ENCODE data around the gene ZNF134.

Gene ZNF134

GRCh38 chr19:57664269-57665127 lies 50.5 kb downstream of the ZNF134 start:
- Mint-ChIP-seq H3K27ac (no peak overlapping the region), H3K9me3 (peaks cover 0 to 5% of the 10 kb centered on the region in 2 donors), H3K4me3 (peak overlapping the region; percentile 90 to 92), H3K27me3 (peaks cover 43% of the 10 kb centered on the region), H3K4me1 (peaks cover 12% of the 10 kb centered on the region)
- DNase-seq (no peak), ATAC-seq (peak; percentile 52)

DNA sequence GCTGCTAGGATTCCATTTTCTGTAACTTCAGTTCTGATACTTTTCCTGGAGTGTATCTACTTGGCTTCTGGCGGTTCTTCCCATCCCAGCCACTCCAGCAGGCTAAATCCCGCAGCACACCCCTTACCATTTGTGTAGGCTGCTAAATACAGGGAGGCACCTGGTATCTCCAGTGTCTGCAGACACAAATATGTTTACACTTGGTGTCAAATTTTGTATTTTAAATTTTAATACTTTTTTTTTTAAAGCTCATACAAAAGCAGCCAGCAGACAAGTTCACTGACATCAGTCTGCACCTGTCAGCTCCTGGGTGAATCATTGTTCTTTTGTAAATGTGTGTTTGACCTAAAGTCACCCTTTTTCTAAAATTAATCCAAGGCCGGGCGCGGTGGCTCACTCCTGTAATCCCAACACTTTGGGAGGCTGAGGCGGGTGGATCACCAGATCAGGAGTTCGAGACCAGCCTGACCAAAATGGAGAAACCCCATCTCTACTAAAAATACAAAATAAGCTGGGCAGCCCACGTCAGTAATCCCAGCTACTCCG lies 51.3 kb downstream of the ZNF134 start:
- peaks cover 12% of the 10 kb centered on the region for H3K4me1 Mint-ChIP-seq
- H3K9me3 Mint-ChIP-seq = no peaks in the 10 kb centered on the region
- H3K4me3 Mint-ChIP-seq = peak overlapping the region in 1 of 2 donors; percentile 50
- no peak overlapping the region for H3K27ac Mint-ChIP-seq
- H3K27me3 Mint-ChIP-seq = peaks cover 42% of the 10 kb centered on the region
- DNase-seq (no peak), ATAC-seq (no peak)

DNA sequence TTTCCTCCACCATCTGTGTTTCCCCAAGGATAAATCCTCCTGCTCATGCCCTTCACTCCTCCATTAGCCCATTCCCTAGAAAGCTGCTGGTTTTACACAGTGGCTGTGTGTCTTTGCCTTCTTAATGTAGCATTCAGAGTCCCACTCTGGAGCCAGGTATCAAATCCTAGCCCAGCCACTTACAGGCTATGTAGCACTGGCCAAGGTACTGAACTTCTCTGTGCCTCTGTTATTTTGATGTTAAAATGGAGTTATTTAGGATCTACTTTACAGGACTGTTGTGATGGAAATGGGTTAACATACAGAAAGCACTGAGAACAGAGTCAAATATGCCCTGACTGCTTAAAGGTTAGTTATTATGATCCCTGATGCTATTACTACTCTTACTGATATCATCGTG lies 53.2 kb downstream of the ZNF134 start:
- ATAC-seq (no peak), DNase-seq (no peak)
- H3K27me3 Mint-ChIP-seq = peaks cover 41% of the 10 kb centered on the region
- no peak overlapping the region for H3K4me3 Mint-ChIP-seq
- peaks cover 5 to 7% of the 10 kb centered on the region in 2 donors for H3K9me3 Mint-ChIP-seq
- no peak overlapping the region for H3K27ac Mint-ChIP-seq
- peaks cover 12% of the 10 kb centered on the region for H3K4me1 Mint-ChIP-seq

DNA sequence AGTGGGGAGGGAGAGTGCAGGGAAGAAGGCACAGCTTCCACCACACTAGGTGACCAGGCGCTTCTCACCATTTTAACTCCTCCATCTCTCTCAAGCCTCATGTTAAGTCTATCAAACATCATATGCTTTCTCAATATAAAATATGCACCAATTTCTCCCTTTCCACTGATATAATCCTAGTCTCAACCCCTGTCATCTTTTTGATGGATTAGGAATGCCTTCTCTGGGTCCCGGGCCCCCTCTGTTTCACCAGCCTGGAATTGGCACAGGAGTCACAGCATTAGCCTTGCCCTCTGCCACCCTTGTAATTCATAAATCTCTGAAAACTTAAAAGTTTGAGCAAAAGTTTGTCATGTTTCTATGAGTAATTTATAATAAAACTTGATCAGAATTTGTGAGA lies 54.6 kb downstream of the ZNF134 start, which contains the start of gene ZSCAN4:
Gene ZSCAN4 (plus strand): TSS at position 301 of the 400 bp plus-strand sequence. CDS start 7,211 bp downstream, outside the sequence.
- no peak for DNase-seq
- Mint-ChIP-seq H3K27me3 (peaks cover 40% of the 10 kb centered on the region), H3K9me3 (peaks cover 5 to 7% of the 10 kb centered on the region in 2 donors), H3K4me1 (peaks cover 12% of the 10 kb centered on the region), H3K27ac (peak within 1 kb of the TSS in 1 of 2 donors; percentile 74), H3K4me3 (no peak within 1 kb of the TSS)
- no peak for ATAC-seq

DNA sequence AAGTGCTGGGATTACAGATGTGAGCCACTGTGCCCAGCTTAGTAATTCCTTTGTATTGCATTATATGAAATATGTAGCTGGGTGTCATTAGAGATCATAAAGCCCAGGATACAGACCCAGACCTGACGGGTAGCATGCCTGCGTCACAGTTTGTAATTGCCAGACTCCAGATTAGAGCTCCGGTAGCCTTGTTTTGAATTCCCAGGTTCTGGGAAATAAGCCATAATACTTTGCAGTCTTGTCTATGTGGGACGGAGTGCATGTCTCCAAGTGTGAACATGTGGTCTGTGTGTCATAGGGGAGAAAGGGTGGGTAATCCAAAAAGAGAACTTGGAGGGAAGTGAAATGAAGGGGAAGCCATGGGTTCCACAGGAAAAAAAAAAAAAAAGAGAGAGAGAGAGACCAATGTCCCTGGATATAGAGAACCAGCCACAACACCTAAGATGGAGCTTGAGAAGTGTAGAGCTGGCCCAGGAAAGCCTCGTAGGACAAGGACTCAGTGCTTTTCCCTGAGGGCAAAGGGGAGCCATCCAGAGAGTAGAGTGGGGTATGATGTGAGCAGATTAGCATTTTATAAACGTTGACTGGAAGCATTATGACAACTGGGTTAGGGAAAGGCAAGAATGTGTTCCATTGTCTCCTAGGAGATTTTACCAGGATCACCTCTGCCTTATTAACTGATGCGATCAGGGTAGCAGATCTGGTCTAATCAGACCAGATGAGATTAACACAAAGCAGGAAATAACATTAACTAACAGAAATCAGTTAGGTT lies 57.3 kb downstream of the ZNF134 start:
- Mint-ChIP-seq H3K27ac (no peak overlapping the region), H3K9me3 (peaks cover 9 to 11% of the 10 kb centered on the region in 2 donors), H3K4me1 (no peaks in the 10 kb centered on the region), H3K4me3 (no peak overlapping the region), H3K27me3 (peaks cover 13% of the 10 kb centered on the region)
- ATAC-seq = no peak
- no peak for DNase-seq

- Mint-ChIP-seq H3K4me3 (no peak overlapping the region), H3K27ac (no peak overlapping the region), H3K4me1 (no peaks in the 10 kb centered on the region), H3K27me3 (peaks cover 12% of the 10 kb centered on the region), H3K9me3 (peaks cover 10 to 21% of the 10 kb centered on the region in 2 donors)
- DNase-seq = no peak
- ATAC-seq = no peak
Measured at GRCh38 chr19:57672466-57672865, 58.4 kb downstream of the ZNF134 start.

Measured in stimulated activated naive CD8-positive, alpha-beta T cell treated with anti-CD3 and anti-CD28 coated beads, Interleukin-15, amount 100 ng/mL, for 72 hours (primary cell).